Suppressor macrophage (primary cell): ENCODE measurements around the gene ATP8A2.
A peak's percentile ranks its signal among the peaks of the same experiment; 100 is the strongest.
"Not testable (repeated sequence)": the region's sequence is repeated elsewhere in the genome, so short reads cannot be mapped to it uniquely, and the experiment has no call there.

Experiments used
- DNase-seq, 4 experiments: peaks; one replicate each; pipeline ENCODE4 v3.0.0-alpha.2; 2020 to 2022
- total RNA-seq, 17 experiments: gene quantifications; one replicate each; lab custom pipeline; 2026; ENCODE audit warnings: mixed read lengths in 6 of 17, inconsistent platforms in 3 of 17; lab: John Stamatoyannopoulos, UW

Gene ATP8A2
- 0 to 11.5 (median 0.13) reads per million in 17 experiments for total RNA-seq

DNA sequence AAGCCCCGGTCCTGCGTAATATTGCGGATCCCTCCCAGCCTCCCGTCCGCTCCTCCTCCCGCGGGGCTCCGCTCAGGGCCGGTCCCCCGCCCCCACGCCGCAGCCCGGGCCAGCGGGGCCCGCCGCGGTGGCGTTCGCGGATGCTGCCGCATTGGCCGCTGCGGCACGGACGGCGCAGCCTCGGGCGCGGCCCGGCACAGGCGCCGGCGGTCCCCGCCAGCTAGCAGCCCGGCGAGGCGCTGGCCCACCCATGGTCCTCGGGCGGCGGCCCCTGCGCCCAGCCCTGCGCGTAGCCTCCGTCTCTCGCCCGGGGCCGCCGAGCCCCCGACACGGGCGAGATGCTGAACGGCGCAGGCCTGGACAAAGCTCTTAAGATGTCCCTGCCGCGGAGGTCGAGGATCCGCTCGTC is at the start of gene ATP8A2:
Gene ATP8A2 (plus strand): TSS at position 100 of the 409 bp plus-strand sequence. CDS start 239 bp downstream, at position 339.
- peak in 1 of 4 experiments; percentile 10 for DNase-seq

GRCh38 chr13:25324100-25324499 is 47.7 kb upstream of the ATP8A2 start:
- no peak for DNase-seq

DNA sequence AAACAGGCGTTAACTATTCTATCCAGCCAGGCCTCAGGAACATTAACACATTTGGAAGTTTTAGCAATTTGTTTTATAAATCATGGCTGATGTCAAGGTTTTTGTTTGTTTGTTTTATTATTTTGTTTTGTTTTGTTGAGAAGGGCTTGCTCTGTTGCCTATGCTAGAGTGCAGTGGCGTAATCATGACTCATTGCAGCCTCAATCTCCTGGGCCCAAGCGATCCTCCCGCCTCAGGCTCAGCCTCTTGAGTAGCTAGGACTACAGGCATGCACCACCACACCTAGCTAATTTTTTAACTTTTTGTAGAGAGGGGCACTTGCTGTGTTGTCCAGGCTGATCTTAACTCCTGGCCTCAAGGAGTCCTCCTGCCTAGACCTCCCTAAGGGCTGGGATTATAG is 42.1 kb upstream of the ATP8A2 start:
- DNase-seq = peak in 3 of 4 experiments; percentile 16 to 24 (median 22)

DNA sequence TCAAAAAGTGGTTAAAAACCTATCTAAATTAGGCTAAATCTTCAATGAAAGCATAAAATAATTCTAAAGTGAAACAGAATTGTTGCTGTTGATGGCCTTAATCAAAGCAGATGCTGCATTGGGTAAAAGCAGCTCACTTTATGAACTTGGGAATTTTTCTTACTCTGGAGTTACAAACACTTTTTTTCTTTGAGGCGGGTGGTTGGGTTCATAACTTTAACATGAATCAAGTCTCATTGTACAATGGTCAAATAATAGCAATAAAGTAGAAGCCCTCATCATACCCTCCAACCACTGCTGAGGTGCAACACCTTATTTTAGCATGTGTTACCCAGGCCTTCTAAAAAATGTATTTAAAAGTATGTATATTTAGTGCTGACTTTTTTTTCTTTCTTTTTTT is 41.2 kb upstream of the ATP8A2 start:
- no peak for DNase-seq

DNA sequence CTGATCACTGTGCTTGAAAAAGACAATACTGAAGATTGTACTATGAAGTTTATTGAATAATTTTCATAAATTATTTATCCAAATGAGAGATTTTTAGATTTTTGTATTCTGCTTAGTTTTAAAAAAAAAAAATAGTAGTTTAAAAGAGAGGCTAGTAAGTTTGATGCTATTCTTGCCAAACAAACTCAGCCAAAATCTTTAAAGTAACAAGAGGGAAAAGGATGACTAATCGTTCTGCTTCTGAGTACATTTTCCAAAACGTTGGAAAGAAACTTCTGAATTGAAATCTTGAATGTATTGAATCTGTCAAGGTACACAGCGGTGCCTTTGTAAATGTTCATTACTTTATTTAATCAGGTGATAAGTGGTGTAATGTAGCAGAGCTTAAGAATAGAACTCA is 35.9 kb upstream of the ATP8A2 start:
- DNase-seq = no peak

GRCh38 chr13:25345576-25345975 is 26.2 kb upstream of the ATP8A2 start:
- no peak for DNase-seq

- no peak for DNase-seq
Observed at GRCh38 chr13:25347151-25347550, 24.6 kb upstream of the ATP8A2 start.

DNA sequence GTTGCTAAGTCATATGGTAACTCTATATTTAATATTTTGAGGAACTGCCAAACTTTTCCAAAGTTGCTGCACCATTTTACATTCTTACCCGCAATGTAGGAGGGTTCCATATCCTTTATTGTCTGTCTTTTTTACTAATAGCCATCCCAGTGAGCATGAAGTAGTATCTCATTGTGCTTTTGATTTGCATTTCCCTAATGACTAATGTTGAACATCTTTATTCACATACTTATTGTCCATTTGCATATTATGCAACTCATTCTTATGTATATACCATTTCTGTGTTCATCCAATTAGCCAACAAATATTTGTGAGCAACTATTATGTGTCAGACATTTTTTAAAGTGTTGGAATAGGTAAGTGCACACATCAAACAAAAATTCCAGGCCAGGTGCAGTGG is 20.4 kb upstream of the ATP8A2 start:
- DNase-seq = no peak

DNA sequence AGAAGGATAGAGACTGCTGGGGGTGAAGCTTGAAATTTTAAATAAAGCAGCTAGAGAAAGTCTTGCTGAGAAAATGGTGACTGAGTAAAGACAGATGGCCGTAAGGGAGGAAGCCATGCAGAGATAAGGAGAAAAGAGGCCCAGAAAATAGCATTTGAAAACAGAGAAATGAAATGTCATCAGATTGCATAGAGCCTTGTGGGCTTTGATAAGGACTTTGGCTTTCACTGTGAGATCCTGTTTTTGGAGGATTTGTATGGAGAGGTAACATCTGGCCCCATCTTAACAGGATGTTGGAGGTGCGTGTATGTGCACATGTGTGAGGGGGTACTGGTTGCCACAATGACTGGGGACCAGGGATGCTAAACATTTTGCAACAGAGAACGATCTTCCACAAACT is 19.5 kb upstream of the ATP8A2 start:
- no peak for DNase-seq

GRCh38 chr13:25352806-25353205 is 19.0 kb upstream of the ATP8A2 start:
- no peak for DNase-seq

DNA sequence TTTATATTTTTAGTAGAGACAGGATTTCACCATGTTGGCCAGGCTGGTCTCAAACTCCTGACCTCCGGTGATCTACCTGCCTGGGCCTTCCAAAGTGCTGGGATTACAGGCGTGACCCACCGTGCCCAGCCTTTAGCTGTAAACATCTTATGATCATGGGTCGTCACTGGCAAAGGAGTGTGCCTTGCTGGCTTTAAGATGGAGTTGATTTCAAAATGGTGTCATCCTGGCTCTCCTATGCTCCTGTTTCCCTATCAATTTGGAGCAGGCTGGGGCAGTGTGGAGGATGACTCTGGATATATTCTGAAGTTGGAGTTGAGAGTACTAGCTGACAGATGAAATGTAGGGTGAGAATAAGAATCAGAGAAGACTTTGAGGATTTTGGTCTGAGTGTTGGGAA is 18.4 kb upstream of the ATP8A2 start:
- no peak for DNase-seq

DNA sequence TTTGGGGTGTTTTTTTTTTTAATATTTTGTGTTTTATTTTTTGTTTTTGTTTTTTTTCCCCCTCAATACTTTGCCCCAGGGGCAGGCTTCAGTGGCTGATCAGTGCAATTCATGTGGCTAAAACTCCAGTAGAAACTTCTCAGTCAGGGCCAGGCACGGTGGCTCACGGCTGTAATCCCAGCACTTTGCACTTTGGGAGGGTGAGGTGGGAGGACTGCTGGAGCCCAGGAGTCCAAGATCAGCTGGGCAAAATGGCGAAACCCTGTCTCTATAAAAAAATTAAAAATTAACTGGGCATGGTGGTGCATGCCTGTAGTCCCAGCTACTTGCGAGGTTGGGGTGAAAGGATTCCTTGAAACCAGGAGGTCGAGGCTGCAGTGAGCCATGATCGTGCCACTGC is 17.4 kb upstream of the ATP8A2 start:
- DNase-seq = no peak

DNA sequence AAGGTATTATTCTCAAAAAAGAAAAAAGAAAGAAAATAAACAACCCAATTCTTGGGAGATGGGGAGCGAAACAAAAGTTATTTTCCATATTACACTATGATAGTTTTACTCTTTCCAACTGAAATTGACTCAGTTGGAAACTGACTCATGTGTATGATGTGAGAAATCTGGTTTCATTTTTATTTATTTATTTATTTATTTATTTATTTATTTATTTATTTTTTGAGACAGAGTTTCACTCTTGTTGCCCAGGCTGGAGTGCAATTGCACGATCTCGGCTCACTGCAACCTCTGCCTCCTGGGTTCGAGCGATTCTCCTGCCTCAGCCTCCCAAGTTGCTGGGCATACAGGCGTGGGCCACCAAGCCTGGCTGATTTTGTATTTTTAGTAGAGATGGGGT is 11.3 kb upstream of the ATP8A2 start:
- not testable (repeated sequence) for DNase-seq

DNA sequence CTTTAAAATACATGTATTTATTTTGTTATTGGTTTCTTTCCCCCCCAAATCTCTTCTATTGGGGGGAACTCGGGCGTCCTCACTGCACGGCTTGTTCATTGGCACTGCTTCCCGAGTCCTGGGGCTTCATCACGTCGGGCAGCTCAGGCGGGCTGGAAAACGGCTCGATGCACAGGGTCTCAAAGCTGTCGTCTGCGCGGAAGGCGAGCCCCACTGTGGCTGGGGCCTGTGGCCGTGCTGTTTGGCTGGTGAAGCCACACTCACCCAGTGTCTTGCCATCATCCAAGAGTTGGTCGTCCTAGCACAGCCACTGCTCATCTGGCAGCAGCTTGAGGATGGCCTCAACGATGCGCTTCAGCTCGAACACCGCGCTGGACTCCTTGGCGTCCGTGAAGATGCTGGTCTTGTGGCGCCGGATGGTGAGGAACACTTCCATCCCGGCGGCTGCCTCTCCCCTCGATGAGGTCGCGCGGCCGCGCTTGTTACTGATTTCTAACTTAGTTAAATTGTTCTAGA is 6.0 kb upstream of the ATP8A2 start:
- DNase-seq = no peak

DNA sequence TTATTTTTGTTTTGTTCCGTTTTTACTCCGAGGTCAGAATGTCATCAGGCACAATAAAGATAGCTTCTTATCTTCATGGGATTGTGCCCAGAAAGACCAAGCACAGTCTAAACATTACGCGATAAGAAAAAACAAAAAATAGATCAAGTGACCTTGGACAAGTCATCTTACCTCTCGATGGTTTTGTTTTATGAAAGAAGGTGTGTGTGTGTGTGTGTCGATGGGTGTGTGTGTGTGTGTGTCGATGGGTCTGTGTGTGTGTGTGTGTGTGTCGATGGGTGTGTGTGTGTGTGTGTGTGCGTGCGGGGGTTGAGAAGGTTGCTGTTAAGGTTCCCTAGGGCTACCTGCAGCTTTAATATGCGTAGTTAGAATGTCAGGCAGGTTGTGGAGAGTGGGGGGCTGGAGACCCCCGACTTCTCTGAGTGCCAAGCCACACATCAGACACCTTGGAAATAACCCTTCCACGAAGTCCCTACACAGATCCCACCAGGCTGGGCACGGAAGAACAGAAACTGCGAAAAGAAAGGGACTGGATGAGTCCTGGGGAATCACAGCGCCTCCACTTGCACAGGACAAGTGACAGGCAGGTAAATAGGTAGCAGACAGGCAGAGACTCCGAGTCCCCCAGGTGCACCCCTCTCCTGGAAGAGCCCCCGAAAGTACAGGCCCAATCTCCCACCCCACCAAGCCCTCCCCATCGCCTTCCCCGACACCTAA is 458 bp upstream of the ATP8A2 start:
- no peak for DNase-seq

DNA sequence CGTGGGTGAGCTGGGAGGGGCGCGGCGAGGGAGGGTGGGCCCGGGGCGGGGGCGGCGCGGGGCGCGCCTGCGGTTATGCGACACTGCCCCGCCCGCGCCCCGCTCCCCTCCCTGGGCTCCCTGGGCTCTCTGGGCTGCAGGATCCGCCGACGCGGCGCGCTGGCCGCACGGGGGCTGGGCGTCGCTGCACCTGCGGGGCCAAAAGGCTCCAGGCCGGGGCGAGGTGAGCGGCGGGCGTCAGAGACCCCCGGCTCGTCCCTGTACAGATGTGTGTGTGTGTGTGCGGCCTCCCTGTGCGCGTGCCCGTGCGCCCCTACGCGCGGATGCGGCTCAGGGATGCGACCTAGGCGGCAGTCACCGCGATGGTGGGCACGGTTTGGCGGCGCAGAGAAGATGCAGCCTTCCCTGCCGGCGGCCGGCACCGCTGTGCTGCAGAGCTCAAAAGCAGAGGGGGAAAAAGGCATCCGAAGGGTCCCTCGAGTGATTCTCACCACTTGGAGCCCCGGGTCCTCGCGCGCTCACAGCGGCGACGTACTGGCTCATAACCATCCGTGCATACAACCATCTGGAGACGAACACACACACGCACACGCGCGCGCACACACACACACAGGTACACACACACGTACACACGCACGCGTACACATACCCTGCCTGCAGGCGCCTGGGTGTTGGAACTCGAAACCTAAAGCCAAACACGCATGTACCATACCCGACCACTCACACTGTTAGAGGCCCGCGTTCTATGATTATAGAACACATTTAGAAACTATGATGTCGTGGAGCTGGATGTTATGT is 709 bp downstream of the ATP8A2 start:
- peak in 1 of 4 experiments; percentile 4 for DNase-seq

DNA sequence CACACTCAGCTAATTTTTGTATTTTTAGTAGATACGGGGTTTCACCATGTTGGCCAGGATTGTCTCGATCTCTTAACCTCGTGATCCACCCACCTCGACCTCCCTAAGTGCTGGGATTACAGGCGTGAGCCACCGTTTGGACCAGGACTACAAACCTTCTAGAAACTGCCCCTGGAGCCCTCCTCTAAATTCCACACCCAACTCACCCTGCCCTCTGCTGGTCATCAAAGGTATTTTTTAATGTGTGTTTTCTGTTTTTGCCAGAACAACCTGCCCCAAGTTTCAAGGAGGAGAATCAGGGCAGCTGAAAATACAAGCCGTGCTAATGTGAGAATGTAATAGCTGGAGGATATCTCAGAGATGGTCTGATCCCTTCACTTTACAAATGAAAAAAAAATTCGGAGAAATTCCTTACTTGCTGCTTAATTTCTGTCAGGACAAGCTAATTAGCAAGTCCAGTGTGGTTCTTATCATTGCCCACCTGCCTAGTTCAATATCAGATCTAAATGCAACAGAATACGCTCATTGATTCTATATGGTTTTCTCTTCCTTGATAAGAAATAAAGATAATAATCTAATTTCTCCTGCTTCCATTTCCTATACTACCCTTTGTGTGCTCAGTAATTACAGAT is 4.1 kb downstream of the ATP8A2 start:
- DNase-seq = peak; percentile 53 to 67 (median 54)

DNA sequence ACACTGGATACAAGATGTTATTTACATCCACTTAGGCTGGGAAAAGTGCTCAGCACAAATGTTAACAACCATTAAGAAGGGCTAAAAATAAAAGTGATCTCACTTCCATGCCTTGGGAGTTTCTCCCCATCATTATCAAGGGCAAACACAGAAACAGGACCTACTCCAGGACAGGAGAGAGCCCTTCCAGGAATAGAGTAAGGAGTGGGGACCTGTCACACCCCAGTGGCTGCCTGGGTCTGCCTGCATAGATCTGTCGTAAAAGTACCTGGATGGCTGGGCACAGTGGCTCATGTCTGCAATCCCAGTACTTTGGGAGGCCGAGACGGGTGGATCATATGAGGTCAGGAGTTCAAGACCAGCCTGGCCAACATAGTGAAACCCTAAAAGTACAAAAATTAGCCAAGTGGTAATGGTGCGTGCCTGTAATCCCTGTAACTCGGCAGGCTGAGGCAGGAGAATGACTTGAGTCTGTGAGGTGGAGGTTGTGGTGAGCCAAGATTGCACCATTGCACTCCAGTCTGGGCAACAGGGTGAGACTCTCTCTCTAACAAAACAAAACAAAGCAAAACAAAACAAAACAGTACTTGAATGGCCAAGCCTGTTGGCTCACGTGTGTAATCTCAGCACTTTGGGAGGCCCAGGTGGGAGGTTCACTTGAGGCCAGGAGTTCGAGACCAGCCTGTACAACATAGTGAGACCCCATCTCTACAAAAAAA is 5.6 kb downstream of the ATP8A2 start:
- no peak for DNase-seq

- no peak for DNase-seq
Observed at GRCh38 chr13:25378528-25378927, 6.8 kb downstream of the ATP8A2 start.

- no peak for DNase-seq
Observed at GRCh38 chr13:25379011-25379410, 7.2 kb downstream of the ATP8A2 start.

DNA sequence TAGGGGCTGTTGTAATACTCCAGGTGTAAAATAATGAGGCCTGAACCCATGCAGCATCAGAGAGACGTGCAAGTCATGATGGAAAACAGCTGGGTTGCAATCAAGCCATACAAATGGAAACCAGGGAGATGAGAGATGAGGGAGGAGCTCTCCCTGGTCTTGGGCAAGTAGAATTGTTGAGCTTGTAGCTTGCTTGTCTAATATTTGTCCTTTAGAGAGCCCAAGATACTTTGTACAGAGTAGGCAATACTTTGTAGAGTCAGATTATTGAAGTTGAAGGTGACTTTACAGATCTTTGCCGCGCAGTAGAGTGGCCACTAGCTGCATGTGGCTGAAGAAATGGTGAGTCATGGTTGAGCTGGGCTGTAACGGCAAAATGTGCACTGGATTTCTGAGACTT is 8.3 kb downstream of the ATP8A2 start:
- no peak for DNase-seq

GRCh38 chr13:25380741-25381324 is 9.1 kb downstream of the ATP8A2 start:
- DNase-seq = no peak
